HG02798 (cell line): ENCODE measurements around the gene OLFML2B.

Experiments
- ATAC-seq: cut with Tn5 transposase; IDR thresholded peaks from one replicate; pipeline ENCODE4 v1.9.1; 2021; ENCODE audit warnings: mild to moderate bottlenecking; ENCODE audit not compliant: unreplicated experiment, poor library complexity

The OLFML2B gene

DNA sequence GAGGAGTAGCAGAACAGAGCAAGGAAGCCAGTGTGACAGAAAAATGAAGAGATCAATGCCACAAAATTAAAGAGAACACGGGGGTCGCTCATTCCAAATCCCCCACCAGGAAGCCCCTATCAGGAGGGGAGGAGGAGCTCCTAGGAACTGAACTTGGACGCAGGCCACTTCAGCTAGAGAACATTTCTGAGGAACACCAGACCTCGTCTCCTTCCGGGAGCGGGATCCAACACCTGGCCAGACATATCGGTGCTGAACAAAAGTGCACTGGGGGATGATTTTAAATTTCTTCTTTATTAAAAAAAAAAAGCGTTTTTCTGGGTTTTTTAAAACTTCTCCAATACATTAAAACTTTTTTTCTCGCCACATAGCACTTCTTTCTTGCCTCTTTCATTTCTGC is 40.8 kb downstream of the OLFML2B start:
- no peak for ATAC-seq

DNA sequence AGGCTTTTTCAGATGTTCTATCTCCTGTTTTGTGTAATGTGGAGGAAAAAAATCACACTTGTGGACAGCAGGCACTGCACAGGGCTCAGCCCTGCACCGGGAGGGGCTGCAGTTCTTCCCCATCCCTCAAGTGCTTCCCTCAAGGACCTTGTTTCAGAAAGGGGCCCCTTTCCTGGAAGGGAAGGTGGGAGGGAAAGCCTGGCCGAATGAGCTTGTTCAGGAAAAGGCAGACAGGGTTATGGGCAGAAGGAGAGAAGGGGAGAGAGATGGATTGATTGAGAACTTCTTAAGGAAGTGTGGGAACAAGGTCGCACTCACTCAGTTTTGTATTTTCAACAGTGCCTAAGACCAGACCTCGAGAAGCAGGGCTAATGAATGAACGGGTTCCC is 41.2 kb downstream of the OLFML2B start:
- no peak for ATAC-seq

DNA sequence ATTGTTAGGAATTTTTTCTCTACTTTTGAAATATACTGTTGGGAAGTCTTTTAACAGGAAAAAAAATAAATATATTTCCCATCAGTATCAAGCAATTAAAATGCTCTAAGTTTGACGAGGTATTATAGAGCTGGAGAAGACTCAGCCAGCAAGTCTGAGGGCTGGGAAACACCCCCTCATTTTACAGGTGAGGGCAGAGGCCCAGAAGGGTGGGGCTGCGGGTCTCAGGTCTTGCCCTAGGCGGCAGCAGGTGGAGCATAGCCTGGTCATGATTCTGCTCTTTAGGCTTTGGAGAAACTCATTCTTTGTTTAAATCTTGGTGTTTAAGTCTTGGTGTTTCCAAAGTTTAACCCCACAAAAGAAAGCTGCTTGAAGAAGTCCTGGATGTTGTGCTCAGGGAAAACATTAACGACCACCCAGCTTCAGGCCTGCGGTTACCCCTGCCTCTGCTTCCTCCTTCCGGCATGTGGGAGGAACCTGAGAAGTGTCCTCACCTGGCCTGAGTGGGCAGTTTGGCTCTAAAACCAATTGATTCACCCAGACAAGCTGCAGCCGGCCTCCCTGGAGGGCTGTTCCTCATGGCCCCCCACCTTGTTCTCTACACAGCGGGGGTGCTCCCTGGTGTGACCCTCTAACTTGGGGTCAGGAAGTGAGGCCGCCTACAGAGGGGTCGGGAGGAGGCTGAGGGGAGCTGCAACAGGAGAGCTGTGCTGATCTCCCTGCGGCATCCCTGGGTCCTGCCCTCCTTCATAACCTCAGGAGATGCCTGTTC is 41.7 kb downstream of the OLFML2B start:
- no peak for ATAC-seq

DNA sequence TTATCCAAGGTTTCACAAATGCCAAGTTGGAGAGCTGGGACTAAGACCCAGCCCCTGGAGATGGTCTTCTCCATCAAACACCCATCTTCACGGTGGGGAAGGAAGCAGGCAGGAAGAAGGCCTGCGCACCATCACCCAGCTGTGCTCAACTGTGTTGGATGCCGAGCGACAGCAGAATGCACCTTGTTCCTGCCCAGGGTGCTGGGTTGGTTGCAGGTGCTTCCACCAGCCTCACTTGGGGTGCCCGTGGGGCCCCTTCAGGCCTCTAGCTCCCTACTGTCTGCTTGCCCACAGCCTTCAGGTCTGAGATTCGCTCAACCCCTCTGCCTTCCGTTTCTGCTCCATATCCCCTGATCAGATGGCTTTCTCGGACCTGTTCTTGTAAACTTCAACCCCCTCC is 42.5 kb downstream of the OLFML2B start:
- no peak for ATAC-seq

DNA sequence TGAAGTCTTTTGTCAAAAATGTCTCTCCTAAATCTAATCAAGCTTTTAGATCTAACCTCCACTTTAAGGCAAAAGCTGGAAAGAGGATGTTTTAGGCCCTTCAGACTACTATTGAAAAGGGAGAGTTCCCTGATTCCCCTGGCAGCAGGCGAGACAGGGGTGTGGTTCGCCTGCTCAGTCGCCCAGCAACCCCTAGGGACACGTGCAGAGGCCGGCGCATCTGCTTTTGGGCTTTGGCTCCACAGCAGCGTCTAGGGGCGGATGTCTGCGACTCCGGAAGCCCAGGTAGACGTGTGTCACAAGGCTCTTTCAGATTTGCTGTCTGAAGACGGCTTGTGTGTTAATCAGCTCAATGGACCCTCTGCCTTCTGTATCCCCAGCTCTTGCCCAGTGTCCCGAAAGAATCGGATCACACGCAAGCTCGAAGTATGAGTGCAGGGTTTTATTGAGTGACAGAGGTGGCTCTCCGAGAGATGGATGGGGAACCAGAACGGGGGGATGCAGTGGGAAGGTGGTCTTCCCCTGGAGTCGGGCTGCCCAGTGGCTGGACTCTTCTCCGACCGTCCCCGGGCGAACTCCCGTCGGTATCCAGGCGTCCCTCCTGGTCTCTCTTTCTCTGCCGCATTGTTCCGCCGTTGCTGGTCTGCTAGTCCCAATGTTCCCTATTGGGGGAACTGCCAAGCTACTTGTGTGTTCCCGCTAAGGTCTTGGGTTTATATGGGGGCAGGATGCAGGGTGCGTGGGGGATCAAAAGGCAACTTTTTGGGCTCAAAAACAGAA is 45.5 kb downstream of the OLFML2B start:
- no peak for ATAC-seq

DNA sequence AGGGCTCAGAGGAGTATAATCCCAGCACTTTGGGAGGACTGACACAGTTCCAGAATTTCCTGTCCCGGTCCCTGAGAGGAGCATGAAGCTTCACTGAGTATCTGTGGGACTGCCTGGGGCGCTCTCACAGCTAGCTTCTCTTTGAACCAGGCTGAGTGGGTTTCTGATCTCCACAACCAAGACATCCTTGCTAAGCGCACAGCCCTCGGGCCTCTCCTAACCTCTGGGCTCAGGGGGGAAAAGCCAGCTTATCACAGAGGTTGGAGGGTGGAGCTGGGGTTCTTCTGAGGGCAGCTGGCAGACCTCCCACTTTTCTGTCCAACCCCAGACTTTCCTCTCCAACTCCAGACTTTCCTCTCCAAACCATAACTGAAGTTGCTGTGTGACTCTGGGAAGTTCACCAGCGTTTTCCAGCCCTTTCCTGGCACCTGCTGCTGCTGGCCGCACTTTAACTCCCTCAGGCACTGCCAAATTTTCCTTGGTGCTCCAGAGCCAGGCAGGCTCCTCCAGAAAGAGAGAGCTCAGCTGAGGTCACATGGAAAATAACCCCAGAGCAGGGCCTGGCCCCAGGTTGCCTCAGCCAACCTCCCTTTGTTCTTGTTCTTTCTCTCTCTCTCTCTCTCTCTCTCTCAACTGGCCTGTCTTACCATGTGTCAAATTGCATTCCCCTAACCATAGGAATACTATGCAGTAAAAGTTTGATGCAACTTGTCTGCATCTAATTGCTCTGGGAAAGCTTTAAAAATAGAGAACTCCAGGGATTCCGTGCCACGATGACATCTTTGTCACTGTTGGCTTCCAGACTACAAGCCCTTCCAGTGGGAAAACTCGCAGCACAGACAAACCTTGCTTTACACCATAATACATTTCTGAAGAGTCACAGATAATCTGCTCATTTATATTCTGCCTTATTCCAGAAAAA is 49.5 kb downstream of the OLFML2B start:
- ATAC-seq = no peak

DNA sequence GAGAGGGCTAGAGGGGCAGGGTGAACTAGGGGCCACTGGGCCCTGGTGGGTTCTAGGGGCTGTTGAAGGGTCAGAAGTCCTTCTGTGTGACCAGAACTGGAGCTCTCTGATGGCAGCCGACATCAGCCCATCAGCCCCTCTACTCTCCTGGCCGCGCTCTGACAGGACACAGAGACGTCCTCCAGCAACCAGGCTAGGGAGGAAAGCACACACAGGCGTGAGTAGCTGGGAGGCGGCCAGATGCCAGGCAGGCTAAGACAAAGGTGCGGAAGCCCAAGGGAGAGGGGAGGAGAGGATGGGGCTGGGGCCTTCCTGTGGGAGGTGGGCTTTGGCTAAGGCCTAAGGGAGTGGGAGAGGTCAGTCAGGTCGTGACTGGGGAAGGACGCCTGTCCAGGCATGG is 50.8 kb downstream of the OLFML2B start:
- ATAC-seq = no peak

DNA sequence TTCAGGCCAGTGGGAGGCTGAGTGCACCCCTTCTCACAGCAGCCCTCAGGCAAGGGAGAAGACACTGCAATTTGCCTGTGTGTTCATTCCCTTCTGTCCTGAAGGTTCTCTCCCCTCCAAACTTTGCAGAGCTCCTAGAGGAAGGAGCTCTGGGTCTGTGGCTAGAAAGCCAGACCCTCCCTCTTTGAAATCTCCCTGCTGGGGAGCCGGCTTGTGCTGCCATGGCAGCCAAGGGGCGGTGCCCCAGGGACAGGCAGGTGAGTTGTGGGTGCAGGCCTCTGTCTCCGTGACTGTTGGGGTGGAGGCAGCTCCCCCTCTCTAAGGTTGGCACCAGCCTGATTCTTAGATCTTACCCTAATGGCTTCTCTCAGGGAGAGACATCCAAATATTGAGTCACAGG is 53.0 kb downstream of the OLFML2B start:
- ATAC-seq = no peak

DNA sequence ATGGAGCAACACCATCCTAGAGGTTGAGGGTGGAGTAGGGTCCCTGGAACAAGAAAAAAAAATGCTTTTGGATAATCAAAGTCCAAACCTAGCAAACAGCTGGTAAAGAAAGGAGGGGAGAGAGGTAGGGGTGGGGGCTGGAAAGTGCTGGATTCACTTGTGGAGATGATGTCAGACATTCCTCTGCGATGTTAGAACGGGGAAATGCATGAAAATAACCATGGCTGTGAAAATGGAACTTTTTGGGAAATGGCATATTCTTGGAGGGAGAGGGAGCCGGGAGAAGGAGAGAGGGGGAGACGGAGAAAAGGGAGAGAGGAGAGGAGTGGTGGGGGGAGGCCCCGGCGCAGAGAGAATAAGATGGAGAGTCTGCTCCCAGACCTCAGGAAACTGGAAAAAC is 53.6 kb downstream of the OLFML2B start:
- no peak for ATAC-seq

DNA sequence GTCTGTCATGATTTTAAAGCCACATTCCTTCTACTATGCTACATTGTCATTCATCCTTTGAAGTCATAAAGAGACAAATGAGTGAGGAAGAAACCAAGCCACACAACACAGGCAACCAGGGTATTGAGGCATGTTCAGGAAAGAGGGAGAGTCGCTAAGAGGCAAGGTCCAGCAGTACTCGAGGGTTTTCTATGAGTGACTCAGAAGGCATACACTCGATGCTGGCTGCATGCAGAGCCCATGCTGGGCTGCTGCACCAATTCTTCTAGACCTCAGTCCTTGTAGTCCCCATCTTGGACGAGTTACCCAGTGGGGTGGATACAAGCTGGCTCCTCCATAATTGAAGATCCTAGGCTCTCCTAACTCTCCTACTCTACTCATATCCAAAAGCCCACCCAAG is 57.6 kb downstream of the OLFML2B start:
- no peak for ATAC-seq

DNA sequence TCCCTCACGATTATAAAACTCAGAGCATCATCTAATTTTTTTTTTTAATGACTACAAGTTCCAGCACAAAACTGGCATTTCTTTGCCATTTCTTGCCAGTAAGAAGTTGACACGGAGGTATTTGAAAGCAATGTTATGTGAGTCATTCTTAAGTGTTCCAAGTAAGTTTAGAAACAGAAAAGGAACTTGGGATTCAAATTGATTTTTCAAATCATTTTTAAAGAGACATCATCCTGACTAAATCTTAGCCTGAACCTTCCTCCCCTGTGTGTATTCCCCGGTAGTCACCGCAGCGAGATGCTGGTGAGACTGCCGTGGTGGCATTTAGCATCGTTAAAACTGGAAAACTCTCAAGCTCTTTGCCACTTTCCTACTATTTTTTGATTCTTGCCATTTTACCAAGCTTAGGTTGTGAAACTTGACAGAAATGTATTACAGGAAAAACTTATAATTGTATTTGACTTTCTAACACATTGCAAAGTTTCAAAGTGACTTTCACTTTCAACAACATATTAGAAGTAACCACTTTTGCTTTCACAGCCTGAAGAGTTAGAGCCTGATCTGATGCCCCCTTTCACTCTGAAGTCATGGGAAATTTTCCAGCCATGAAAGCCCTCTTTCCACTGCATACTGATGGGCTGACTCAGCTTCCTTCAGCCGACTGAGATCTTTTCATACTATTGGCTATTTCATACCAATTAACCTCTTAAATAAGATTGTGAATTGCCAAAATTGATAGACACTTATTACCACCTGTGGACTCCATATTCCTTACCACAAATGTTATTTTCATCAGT is 61.4 kb downstream of the OLFML2B start:
- peak; percentile 81 for ATAC-seq

DNA sequence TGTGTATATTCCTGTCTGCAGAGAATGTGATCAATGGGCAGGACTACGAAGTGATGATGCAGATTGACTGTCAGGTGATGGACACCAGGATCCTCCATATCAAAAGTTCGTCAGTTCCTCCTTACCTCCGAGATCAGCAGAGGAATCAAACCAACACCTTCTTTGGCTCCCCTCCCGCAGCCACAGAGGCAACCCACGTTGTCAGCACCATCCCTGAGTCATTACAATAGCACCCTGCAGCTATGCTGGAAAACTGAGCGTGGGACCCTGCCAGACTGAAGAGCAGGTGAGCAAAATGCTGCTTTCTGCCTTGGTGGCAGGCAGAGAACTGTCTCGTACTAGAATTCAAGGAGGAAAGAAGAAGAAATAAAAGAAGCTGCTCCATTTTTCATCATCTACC is 65.2 kb downstream of the OLFML2B start:
- no peak for ATAC-seq

DNA sequence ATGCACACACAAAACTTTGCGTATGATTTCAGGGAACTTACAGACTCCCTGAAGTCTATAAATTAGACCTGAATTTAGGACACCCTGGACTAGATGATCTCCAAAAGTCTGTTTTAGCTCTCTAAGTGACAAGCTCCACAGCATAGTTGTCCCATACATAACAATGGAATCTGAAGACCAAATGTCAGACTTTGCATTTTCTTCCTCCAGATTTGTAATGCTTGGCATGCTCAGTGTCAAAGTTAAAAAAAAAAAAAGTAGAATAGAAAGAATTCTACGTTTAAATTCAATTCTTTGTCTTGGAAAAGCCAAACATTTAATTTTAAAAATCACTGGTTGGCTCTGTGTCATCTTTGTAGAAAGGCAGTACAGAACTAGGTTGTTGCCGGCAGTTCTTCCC is 66.7 kb downstream of the OLFML2B start:
- no peak for ATAC-seq

DNA sequence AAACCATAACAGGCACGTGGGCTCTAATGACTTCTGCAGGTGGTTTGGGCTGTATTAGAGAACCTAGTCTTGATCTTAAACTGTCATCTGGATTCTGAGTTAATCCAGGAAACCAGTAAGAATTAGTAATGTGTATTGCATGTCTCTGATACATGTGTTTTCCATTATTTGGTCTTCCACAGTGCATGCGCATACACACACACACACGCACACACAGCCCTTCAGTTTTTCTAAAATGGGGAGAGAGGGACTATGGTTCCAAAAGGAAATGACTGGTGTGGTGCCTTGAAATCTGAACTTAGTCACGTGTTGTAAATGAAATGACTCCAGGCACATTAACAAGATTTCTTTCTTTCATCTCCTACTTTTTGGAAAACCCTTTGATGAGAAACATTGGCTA is 67.6 kb downstream of the OLFML2B start:
- ATAC-seq = no peak

DNA sequence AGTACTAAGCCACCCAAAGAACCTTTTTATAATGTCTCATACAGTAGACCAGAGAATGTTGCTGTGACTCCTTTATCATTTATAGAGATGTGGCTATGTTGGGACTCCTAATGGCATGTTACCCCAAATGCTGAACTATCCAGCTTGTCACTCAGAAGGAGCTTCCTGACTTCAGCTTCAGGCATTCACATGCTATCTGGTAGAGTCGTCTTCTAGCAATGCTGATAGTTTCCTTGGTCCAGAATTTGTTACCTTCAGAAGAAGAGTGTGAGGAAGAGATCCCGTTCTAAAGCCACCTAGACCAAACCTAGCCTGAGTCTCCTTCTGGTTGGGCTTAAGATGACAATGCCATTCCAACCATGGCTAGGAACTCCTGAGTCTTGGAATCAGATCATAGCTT is 68.1 kb downstream of the OLFML2B start:
- no peak for ATAC-seq

DNA sequence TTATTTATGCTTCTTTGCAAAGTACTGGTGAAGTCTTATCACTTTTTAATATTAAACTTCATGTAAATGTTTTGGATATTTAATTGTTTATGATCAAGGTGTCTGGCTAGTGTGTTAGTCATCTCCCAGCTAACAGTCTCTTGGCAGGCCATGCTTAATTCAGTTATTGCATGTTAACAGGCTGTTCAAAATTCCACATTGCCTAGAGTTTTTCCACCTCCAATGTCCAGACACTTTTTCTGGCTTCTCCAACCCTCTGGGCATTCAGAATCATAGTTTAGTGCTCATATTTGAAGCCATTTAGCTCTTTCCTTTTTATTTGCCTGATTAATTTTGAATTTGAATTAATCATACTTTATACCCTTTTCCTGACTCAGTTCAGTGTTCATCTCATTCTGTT is 69.2 kb downstream of the OLFML2B start:
- ATAC-seq = no peak

DNA sequence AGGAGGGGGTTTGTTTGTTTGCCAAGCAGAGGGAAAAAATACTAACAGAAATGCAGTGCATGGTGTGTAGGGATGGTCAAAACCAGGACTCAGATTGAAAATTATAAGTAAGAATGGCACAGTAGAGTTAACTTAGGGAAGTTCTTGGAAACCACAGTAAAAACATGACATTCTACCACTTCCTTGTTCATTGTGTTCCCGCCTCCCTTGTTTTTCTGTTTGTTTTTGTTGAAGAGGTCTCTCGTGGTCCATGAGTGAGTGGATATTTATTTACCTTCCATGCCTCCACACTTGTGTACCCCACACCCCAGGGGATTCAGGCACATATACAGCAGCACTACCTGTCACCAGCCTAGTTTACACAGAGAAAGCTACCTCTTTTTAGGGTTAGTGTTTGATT is 69.6 kb downstream of the OLFML2B start:
- no peak for ATAC-seq

DNA sequence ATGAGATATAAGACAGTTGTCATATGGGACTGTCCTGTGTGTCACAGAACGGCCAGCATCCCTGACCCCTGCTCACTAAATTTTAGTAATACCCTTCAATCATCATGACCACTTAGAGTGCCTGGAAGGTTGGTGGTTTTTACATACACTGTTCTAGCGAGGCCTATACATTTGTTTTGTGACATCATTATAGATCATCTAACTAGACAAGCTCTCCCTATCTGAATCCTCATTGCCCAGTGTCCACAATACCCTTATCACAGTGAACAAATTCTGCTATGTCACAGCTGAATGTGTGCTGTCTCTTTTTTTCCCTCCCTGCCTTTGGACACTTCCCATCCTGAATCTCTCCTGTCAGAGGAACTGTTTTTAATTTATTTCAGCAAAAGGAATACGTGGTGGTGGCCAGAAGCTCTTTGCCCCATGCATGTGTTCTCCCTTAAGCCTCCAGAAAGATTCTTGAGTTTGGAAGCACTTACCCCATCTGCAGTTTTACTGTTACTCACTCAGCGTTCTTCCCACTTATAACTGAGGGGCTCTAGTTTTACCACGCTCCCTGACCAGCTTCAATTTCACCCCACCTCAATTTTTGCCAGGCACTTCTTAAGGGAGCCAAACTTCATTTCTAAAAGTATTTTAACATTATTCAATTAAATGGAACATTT is 70.3 kb downstream of the OLFML2B start:
- no peak for ATAC-seq

DNA sequence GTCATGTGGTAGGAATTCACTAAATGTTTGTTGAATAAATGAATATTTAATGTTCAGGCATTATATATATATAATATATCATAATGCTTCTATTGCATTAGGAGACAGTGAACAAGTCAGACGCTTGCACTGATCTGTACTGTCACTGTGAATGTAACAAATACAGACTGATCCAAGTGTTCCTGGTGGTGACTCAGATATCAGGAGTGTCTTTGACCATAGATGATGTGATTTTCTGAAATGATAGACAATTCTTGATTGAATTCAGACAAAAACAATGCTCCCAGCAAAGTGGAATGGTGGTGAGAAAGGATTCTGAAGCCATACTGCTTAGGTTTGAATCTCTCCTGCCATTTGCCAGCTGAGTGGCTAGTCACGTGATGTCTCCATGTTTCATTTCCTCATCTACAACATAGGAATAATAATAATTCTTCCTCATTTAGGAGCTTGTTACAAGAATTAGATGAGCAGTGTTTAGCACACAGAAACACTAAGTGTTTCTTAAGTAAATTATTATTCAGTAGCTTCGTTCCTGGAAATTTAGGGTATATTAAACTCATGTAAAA is 71.0 kb downstream of the OLFML2B start:
- no peak for ATAC-seq
